NCI-H2171 treated with DMSO at 0.1 percent for 48 hours (cell line): ENCODE data around the gene AGK.

Experiments
- DNase-seq: peaks from one replicate; lab custom pipeline; 2025; lab: John Stamatoyannopoulos, UW

Gene AGK

GRCh38 chr7:141551094-141551781, at the start of gene AGK:
Gene AGK (plus strand): TSS chr7:141551410. CDS start chr7:141555467, 4,057 bp downstream.
- peak; percentile 85 for DNase-seq

- no peak for DNase-seq
Measured at GRCh38 chr7:141501451-141501850, 49.8 kb upstream of the AGK start.

- no peak for DNase-seq
Measured at GRCh38 chr7:141511316-141511675, 39.9 kb upstream of the AGK start.

- no peak for DNase-seq
Measured at GRCh38 chr7:141511676-141512396, 39.4 kb upstream of the AGK start.

GRCh38 chr7:141512597-141512996, 38.6 kb upstream of the AGK start:
- no peak for DNase-seq

- no peak for DNase-seq
Measured at GRCh38 chr7:141513720-141514119, 37.5 kb upstream of the AGK start.

GRCh38 chr7:141515941-141516340, 35.3 kb upstream of the AGK start:
- DNase-seq, result no peak

GRCh38 chr7:141519623-141520022, 31.6 kb upstream of the AGK start:
- no peak for DNase-seq

GRCh38 chr7:141522657-141523342, 28.4 kb upstream of the AGK start:
- no peak for DNase-seq

GRCh38 chr7:141525973-141526514, 25.2 kb upstream of the AGK start:
- DNase-seq, result no peak

GRCh38 chr7:141527076-141527475, 24.1 kb upstream of the AGK start:
- no peak for DNase-seq

- DNase-seq, result no peak
Measured at GRCh38 chr7:141528399-141528798, 22.8 kb upstream of the AGK start.

- peak; percentile 93 for DNase-seq
Measured at GRCh38 chr7:141533149-141533949, 17.9 kb upstream of the AGK start.

- no peak for DNase-seq
Measured at GRCh38 chr7:141534757-141535737, 16.2 kb upstream of the AGK start.

GRCh38 chr7:141537906-141538305, 13.3 kb upstream of the AGK start:
- DNase-seq, result no peak

- no peak for DNase-seq
Measured at GRCh38 chr7:141541375-141541774, 9.8 kb upstream of the AGK start.

- DNase-seq, result no peak
Measured at GRCh38 chr7:141544831-141545230, 6.4 kb upstream of the AGK start.

GRCh38 chr7:141549582-141549981, 1.6 kb upstream of the AGK start:
- no peak for DNase-seq

- DNase-seq, result no peak
Measured at GRCh38 chr7:141550386-141551093, 670 bp upstream of the AGK start.

GRCh38 chr7:141551782-141552181, 572 bp downstream of the AGK start:
- DNase-seq, result no peak
